Measurements from ENCODE around the gene SLC37A4.

Gene SLC37A4

GRCh38 chr11:119029069-119029339, 1.7 kb downstream of the SLC37A4 start:
- no peak for TF ChIP-seq CTCF (IDR thresholded peaks at IDR 0.05; ENCODE audit: insufficient read depth, low read depth, low read length, missing control alignments)
- no peak for DNase-seq (ENCODE audit: low read depth)

GRCh38 chr11:119028346-119029068, 2.2 kb downstream of the SLC37A4 start:
- DNase-seq (ENCODE audit: low read depth): no peak
- TF ChIP-seq CTCF (IDR thresholded peaks at IDR 0.05; ENCODE audit: insufficient read depth, low read depth, low read length, missing control alignments): no peak
- no peak overlapping the region for H3K4me3 ChIP-seq (ENCODE audit: low read length)

More at GRCh38 chr11:119029069-119029339, 1.7 kb downstream of the SLC37A4 start:
- H3K4me3 ChIP-seq (ENCODE audit: low read length): no peak overlapping the region

GRCh38 chr11:119027561-119028345, 2.9 kb downstream of the SLC37A4 start:
- no peak for DNase-seq (ENCODE audit: low read depth)
- H3K4me3 ChIP-seq (ENCODE audit: low read length): no peak overlapping the region
- TF ChIP-seq CTCF (IDR thresholded peaks at IDR 0.05; ENCODE audit: insufficient read depth, low read depth, low read length, missing control alignments): no peak

- TF ChIP-seq CTCF (IDR thresholded peaks at IDR 0.05; ENCODE audit: insufficient read depth, low read depth, low read length, missing control alignments): no peak
- no peak for DNase-seq (ENCODE audit: low read depth)
- no peak overlapping the region for H3K4me3 ChIP-seq (ENCODE audit: low read length)
These were observed 3.7 kb downstream of the SLC37A4 start for GRCh38 chr11:119026970-119027369.

- H3K4me3 ChIP-seq (ENCODE audit: low read length): no peak overlapping the region
- TF ChIP-seq CTCF (IDR thresholded peaks at IDR 0.05; ENCODE audit: insufficient read depth, low read depth, low read length, missing control alignments): no peak
- no peak for DNase-seq (ENCODE audit: low read depth)
These were observed 4.5 kb downstream of the SLC37A4 start for GRCh38 chr11:119025978-119026766.

GRCh38 chr11:119025541-119025940, 5.1 kb downstream of the SLC37A4 start:
- TF ChIP-seq CTCF (IDR thresholded peaks at IDR 0.05; ENCODE audit: insufficient read depth, low read depth, low read length, missing control alignments): no peak
- DNase-seq (ENCODE audit: low read depth): no peak
- H3K4me3 ChIP-seq (ENCODE audit: low read length): no peak overlapping the region

Data from epithelial cell of esophagus (primary cell).